Skeletal muscle satellite cell (primary cell): ENCODE measurements around the gene SOX10.

Source experiments
- H3K27me3 ChIP-seq: 2 replicates; pipeline ENCODE4 v1.7.0; 2013; ENCODE audit warnings: low read length; ENCODE audit not compliant: control insufficient read depth, insufficient read depth
- H3K36me3 ChIP-seq: 2 replicates; pipeline ENCODE4 v1.7.0; 2013; ENCODE audit warnings: mild to moderate bottlenecking, control low read depth, low read length; ENCODE audit not compliant: insufficient read depth
- H3K4me1 ChIP-seq: 2 replicates; pipeline ENCODE4 v1.7.0; 2013; ENCODE audit warnings: low read length; ENCODE audit not compliant: control insufficient read depth, insufficient read depth
- H3K4me2 ChIP-seq: 2 replicates; pipeline ENCODE4 v1.7.0; 2013; ENCODE audit warnings: mild to moderate bottlenecking, low read length
- H3K4me3 ChIP-seq: 2 replicates; pipeline ENCODE4 v1.7.0; 2013; ENCODE audit warnings: low read length
- H3K9ac ChIP-seq: 2 replicates; pipeline ENCODE4 v1.7.0; 2013; ENCODE audit warnings: mild to moderate bottlenecking, low read depth, low read length, moderate library complexity
- H3K9me3 ChIP-seq: replicated peaks from 2 replicates; pipeline ENCODE4 v1.7.0; 2013; ENCODE audit warnings: mild to moderate bottlenecking, control low read depth, low read length

Gene SOX10

GRCh38 chr22:37923927-37924326, 60.4 kb downstream of the SOX10 start:
- no peaks in the 10 kb centered on the region for H3K27me3 ChIP-seq
- no peaks in the 10 kb centered on the region for H3K4me1 ChIP-seq
- no peak overlapping the region for H3K4me3 ChIP-seq
- H3K4me2 ChIP-seq = no peak overlapping the region
- no peaks in the 10 kb centered on the region for H3K9me3 ChIP-seq
- H3K36me3 ChIP-seq = peaks cover 62% of the 10 kb centered on the region
- H3K9ac ChIP-seq = no peak overlapping the region
